ENCODE data around the gene PWWP3B.

PWWP3B gene

DNA sequence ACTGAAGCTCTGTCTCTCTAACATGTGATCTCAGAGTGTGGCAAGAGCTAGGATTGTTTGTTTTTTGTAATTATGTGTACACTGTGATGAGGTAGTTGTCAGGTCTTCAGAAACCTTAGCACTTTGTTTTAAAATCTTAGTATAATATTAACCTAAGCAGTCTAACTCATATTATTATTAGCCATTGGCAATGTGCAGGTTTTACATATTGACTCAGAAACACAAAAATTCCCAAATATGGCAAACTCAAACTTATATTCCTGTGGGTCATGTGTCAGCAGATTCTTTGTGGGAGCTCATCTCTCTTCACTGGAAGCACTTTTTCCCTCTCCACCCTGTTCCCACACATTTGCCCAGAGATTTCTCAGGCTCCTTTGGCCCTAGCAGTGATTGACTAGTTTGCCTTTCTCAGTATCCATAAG is 8.2 kb upstream of the PWWP3B start:
- H3K27ac ChIP-seq, result no peak overlapping the region
- H3K27me3 ChIP-seq (ENCODE audit: insufficient read depth, low read depth), result no peaks in the 10 kb centered on the region
- TF ChIP-seq, protein P1, sequence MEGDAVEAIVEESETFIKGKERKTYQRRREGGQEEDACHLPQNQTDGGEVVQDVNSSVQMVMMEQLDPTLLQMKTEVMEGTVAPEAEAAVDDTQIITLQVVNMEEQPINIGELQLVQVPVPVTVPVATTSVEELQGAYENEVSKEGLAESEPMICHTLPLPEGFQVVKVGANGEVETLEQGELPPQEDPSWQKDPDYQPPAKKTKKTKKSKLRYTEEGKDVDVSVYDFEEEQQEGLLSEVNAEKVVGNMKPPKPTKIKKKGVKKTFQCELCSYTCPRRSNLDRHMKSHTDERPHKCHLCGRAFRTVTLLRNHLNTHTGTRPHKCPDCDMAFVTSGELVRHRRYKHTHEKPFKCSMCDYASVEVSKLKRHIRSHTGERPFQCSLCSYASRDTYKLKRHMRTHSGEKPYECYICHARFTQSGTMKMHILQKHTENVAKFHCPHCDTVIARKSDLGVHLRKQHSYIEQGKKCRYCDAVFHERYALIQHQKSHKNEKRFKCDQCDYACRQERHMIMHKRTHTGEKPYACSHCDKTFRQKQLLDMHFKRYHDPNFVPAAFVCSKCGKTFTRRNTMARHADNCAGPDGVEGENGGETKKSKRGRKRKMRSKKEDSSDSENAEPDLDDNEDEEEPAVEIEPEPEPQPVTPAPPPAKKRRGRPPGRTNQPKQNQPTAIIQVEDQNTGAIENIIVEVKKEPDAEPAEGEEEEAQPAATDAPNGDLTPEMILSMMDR (conservative IDR thresholded peaks at IDR 0.05; ENCODE audit: low read depth, low read length), result no peak
- H3K4me1 ChIP-seq (ENCODE audit: low read depth, poor library complexity, severe bottlenecking), result no peaks in the 10 kb centered on the region
- H2AFZ ChIP-seq (ENCODE audit: low read depth), result no peak overlapping the region
- no peak overlapping the region for H3K9ac ChIP-seq
- no peaks in the 10 kb centered on the region for H3K36me3 ChIP-seq (ENCODE audit: insufficient read depth)
- no peak overlapping the region for H3K4me3 ChIP-seq (IDR thresholded peaks at IDR 0.05; ENCODE audit: insufficient read depth, low read depth, low read length)
- H4K20me1 ChIP-seq (ENCODE audit: insufficient read depth), result no peaks in the 10 kb centered on the region
- H3K79me2 ChIP-seq (ENCODE audit: insufficient read depth, low read depth), result no peaks in the 10 kb centered on the region
- no peak overlapping the region for H3K4me2 ChIP-seq

GRCh38 chrX:106170318-106170717 is 2.2 kb downstream of the PWWP3B start:
- Histone ChIP-seq H3K4me2 (no peak overlapping the region), H3K27me3 (ENCODE audit: insufficient read depth, low read depth) (no peaks in the 10 kb centered on the region), H3K79me2 (ENCODE audit: insufficient read depth, low read depth) (no peaks in the 10 kb centered on the region), H2AFZ (ENCODE audit: low read depth) (no peak overlapping the region), H4K20me1 (ENCODE audit: insufficient read depth) (no peaks in the 10 kb centered on the region), H3K9ac (no peak overlapping the region), H3K36me3 (ENCODE audit: insufficient read depth) (no peaks in the 10 kb centered on the region), H3K4me1 (ENCODE audit: low read depth, poor library complexity, severe bottlenecking) (no peaks in the 10 kb centered on the region), H3K4me3 (IDR thresholded peaks at IDR 0.05; ENCODE audit: insufficient read depth, low read depth, low read length) (no peak overlapping the region), H3K27ac (no peak overlapping the region)
- TF ChIP-seq, protein P1 (conservative IDR thresholded peaks at IDR 0.05; ENCODE audit: low read depth, low read length), result peak; percentile 41; the same call in 1 of the 2 replicates

- no peak overlapping the region for H3K4me3 ChIP-seq (IDR thresholded peaks at IDR 0.05; ENCODE audit: insufficient read depth, low read depth, low read length)
- no peaks in the 10 kb centered on the region for H3K4me1 ChIP-seq (ENCODE audit: low read depth, poor library complexity, severe bottlenecking)
- H2AFZ ChIP-seq (ENCODE audit: low read depth), result no peak overlapping the region
- H3K4me2 ChIP-seq, result no peak overlapping the region
- no peaks in the 10 kb centered on the region for H3K36me3 ChIP-seq (ENCODE audit: insufficient read depth)
- no peaks in the 10 kb centered on the region for H4K20me1 ChIP-seq (ENCODE audit: insufficient read depth)
- H3K27ac ChIP-seq, result no peak overlapping the region
- H3K79me2 ChIP-seq (ENCODE audit: insufficient read depth, low read depth), result no peaks in the 10 kb centered on the region
- H3K27me3 ChIP-seq (ENCODE audit: insufficient read depth, low read depth), result no peaks in the 10 kb centered on the region
- TF ChIP-seq, protein P1 (conservative IDR thresholded peaks at IDR 0.05; ENCODE audit: low read depth, low read length), result no peak
- H3K9ac ChIP-seq, result no peak overlapping the region
Measured at GRCh38 chrX:106171293-106171820, 3.3 kb downstream of the PWWP3B start.

GRCh38 chrX:106177106-106177981 is 9.2 kb downstream of the PWWP3B start:
- no peaks in the 10 kb centered on the region for H4K20me1 ChIP-seq (ENCODE audit: insufficient read depth)
- no peak overlapping the region for H2AFZ ChIP-seq (ENCODE audit: low read depth)
- H3K4me3 ChIP-seq (IDR thresholded peaks at IDR 0.05; ENCODE audit: insufficient read depth, low read depth, low read length), result no peak overlapping the region
- no peaks in the 10 kb centered on the region for H3K79me2 ChIP-seq (ENCODE audit: insufficient read depth, low read depth)
- no peak overlapping the region for H3K9ac ChIP-seq
- TF ChIP-seq, protein P1 (conservative IDR thresholded peaks at IDR 0.05; ENCODE audit: low read depth, low read length), result no peak
- no peaks in the 10 kb centered on the region for H3K4me1 ChIP-seq (ENCODE audit: low read depth, poor library complexity, severe bottlenecking)
- no peak overlapping the region for H3K27ac ChIP-seq
- H3K4me2 ChIP-seq, result no peak overlapping the region
- no peaks in the 10 kb centered on the region for H3K36me3 ChIP-seq (ENCODE audit: insufficient read depth)
- H3K27me3 ChIP-seq (ENCODE audit: insufficient read depth, low read depth), result no peaks in the 10 kb centered on the region
